GM21526 (cell line): Measurements from ENCODE around the gene MT1G.
"Not testable (repeated sequence)": the region's sequence is repeated elsewhere in the genome, so short reads cannot be mapped to it uniquely, and the experiment has no call there.

Experiments
- ATAC-seq: cut with Tn5 transposase; IDR thresholded peaks from one replicate; pipeline ENCODE4 v1.9.1; 2021; ENCODE audit warnings: moderate library complexity; ENCODE audit not compliant: unreplicated experiment, low FRiP score

Gene MT1G

GRCh38 chr16:56667581-56668571 is at the start of gene MT1G:
Gene MT1G, minus strand, starts transcription at chr16:56668065. Its CDS starts 72 bp downstream, at chr16:56667993.
- ATAC-seq: no peak

GRCh38 chr16:56717532-56717931 is 49.7 kb upstream of the MT1G start:
- ATAC-seq: not testable (repeated sequence)

- no peak for ATAC-seq
These were observed 48.9 kb upstream of the MT1G start for GRCh38 chr16:56716761-56717160.

- ATAC-seq: no peak
These were observed 47.3 kb upstream of the MT1G start for GRCh38 chr16:56715126-56715525.

GRCh38 chr16:56713794-56714193 is 45.9 kb upstream of the MT1G start:
- ATAC-seq: no peak

- ATAC-seq: no peak
These were observed 44.0 kb upstream of the MT1G start for GRCh38 chr16:56711862-56712261.

- no peak for ATAC-seq
These were observed 42.4 kb upstream of the MT1G start for GRCh38 chr16:56710181-56710737.

GRCh38 chr16:56709443-56710040 is 41.7 kb upstream of the MT1G start:
- ATAC-seq: no peak

GRCh38 chr16:56708525-56709442 is 40.9 kb upstream of the MT1G start:
- no peak for ATAC-seq

- no peak for ATAC-seq
These were observed 35.0 kb upstream of the MT1G start for GRCh38 chr16:56702836-56703235.

GRCh38 chr16:56701534-56701933 is 33.7 kb upstream of the MT1G start:
- ATAC-seq: no peak

GRCh38 chr16:56700631-56701030 is 32.8 kb upstream of the MT1G start:
- ATAC-seq: no peak

- ATAC-seq: no peak
These were observed 32.3 kb upstream of the MT1G start for GRCh38 chr16:56700195-56700594.

- no peak for ATAC-seq
These were observed 29.7 kb upstream of the MT1G start for GRCh38 chr16:56697456-56698155.

GRCh38 chr16:56695246-56695645 is 27.4 kb upstream of the MT1G start:
- ATAC-seq: no peak

GRCh38 chr16:56691885-56692284 is 24.0 kb upstream of the MT1G start:
- no peak for ATAC-seq

- no peak for ATAC-seq
These were observed 22.7 kb upstream of the MT1G start for GRCh38 chr16:56690420-56691122.

GRCh38 chr16:56689171-56689570 is 21.3 kb upstream of the MT1G start:
- no peak for ATAC-seq

GRCh38 chr16:56688762-56689161 is 20.9 kb upstream of the MT1G start:
- ATAC-seq: no peak
